HG03354 (cell line): ENCODE measurements around the gene MYLK4.

Experiments
- ATAC-seq: cut with Tn5 transposase; IDR thresholded peaks from one replicate; pipeline ENCODE4 v1.9.1; 2021; ENCODE audit warnings: mild to moderate bottlenecking; ENCODE audit not compliant: unreplicated experiment, poor library complexity, severe bottlenecking

The MYLK4 gene

DNA sequence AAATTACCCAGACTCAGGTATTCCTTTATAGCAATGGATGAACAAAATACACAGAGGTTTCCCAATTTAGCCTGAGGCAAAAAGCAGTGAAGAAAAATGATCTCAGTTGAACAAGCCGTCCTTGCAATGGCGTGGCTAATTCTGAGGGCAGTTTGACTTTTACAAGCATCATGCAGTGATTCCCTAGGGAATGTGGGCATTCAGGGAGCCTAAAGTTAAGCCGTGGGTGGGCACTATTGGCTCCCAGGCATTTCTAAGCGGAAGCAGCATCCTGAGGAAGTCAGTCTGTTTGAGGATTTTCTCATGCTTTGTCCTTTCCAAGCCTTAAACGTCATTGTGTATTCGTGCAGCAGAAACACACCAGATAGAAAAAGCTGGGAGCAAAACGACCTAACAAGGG lies 133.9 kb downstream of the MYLK4 start:
- ATAC-seq = no peak

- no peak for ATAC-seq
Observed at GRCh38 chr6:2615251-2615650, 135.5 kb downstream of the MYLK4 start.

DNA sequence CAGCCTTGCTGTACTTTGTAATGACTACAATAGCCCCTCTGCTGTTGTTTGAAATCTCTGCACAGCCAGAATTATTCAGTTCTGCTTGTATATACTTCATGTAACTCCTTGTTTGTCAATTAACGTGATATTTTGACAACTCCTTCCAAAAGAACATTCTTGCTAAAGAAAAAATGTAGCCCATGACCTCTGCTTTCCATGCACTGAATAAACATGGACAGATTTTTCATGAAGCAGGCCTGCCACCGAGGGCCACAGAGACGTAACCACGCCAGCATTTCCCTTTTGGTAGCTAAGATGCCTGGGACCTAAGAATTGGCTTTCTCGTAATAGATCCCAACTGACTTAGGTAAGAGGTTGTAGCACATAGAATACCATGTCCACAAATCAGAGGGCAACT lies 135.9 kb downstream of the MYLK4 start:
- ATAC-seq = no peak

DNA sequence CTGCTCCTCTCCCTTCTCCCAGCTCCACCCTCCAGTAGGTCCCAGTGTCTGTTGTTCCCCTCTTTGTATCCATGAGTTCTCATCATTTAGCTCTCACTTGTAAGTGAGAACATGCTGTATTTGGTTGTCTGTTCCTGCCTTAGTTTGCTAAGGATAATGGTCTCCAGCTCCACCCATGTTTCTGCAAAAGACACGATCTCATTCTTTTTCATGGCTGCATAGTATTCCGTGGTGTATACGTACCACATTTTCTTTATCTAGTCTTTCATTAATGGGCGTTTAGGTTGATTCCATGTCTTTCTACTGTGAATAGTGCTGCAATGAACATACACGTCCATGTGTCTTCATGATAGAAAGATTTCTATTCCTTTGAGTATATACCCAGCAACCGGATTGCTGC lies 136.6 kb downstream of the MYLK4 start:
- ATAC-seq = no peak
